Measurements from ENCODE around the gene EIF1.

GRCh38 chr17:41680426-41681040 is 8.2 kb upstream of the EIF1 start:
- TF ChIP-seq ZNF317 (CRISPR knock-in tag; IDR thresholded peaks at IDR 0.05; ENCODE audit: borderline replicate concordance, low read depth) (no peak), SP1 (CRISPR knock-in tag; conservative IDR thresholded peaks at IDR 0.05) (no peak), PREB (CRISPR knock-in tag; IDR thresholded peaks at IDR 0.05; ENCODE audit: borderline replicate concordance) (no peak), CTCF (IDR thresholded peaks at IDR 0.05) (no peak), FOXP1 (CRISPR knock-in tag; IDR thresholded peaks at IDR 0.05; ENCODE audit: borderline replicate concordance) (no peak), IRF1 (CRISPR knock-in tag; IDR thresholded peaks at IDR 0.05) (no peak), HMGA2 (CRISPR knock-in tag; IDR thresholded peaks at IDR 0.05) (no peak), ZNF121 (CRISPR knock-in tag; IDR thresholded peaks at IDR 0.05) (no peak), JUN (CRISPR knock-in tag; IDR thresholded peaks at IDR 0.05) (no peak), ATF3 (CRISPR knock-in tag; conservative IDR thresholded peaks at IDR 0.05) (no peak), ZNF232 (CRISPR knock-in tag; IDR thresholded peaks at IDR 0.05) (no peak), USF1 (CRISPR knock-in tag; IDR thresholded peaks at IDR 0.05) (no peak), ESRRA (CRISPR knock-in tag; IDR thresholded peaks at IDR 0.05; ENCODE audit: borderline replicate concordance) (no peak)

Measured in WTC11 (cell line).